ENCODE measurements around the gene PI4KA.

DNA sequence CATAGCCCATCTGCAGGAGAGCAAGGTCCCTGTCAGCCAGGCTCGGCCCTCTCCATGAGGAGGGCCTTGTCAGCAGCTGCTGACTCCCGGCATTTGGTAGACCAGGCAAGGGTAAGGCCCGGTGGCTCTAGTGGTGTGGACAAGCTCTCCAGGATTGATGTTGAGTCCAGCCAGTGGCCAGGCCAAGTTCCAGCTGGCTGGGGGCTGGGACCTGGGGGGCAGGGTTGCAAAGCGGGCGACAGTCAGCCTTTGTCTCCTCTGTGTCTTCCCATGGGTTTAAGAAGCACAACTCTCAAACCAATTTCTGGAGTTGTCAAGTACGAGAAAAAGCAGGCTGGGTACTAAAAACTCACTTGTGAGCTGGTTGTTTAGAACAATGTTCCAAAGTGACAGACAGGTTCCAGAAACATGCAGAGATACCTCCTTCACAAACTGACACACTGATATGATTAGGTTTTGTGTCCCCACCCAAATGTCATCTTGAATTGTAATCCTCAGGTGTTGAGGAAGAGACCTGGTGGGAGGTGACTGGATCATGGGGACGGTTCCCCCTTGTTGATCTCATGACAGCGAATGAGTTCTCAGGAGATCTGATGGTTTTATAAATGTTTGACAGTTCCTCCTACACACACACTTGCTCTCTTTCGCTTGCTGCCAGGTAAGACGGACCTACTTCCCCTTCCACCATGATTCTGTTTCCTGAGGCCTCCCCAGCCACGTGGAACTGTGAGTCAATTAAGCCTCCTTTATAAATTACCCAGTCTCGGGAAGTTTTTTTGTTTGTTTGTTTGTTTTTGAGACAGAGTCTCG lies 137.0 kb downstream of the PI4KA start:
- no peak for TF ChIP-seq POLR2A (IDR thresholded peaks at IDR 0.05; ENCODE audit: low read depth, low read length)
- no peak for TF ChIP-seq POLR2AphosphoS5 (IDR thresholded peaks at IDR 0.05; ENCODE audit: low read depth, low read length)
- no peak for TF ChIP-seq TAF1 (IDR thresholded peaks at IDR 0.05; ENCODE audit: borderline replicate concordance, low read depth, low read length)

All from GM12892 (cell line).